BJ (cell line): ENCODE data around the gene CCDC167. TPM values are rescaled to one million over a fixed set of nuclear protein-coding genes. Genes with fewer than 3 reads are reported as not detected.

Experiments used
- CTCF ChIA-PET: fragments of 350-600 bp; formaldehyde crosslinking; extraction: SDS; loops from one replicate; lab custom pipeline; 2021; ENCODE audit warnings: antibody characterized with exemption, inconsistent platforms; lab: Yijun Ruan, JAX
- POLR2A ChIA-PET: fragments of 300-600 bp; sonication (Branson Sonifier 250); formaldehyde crosslinking; extraction: SDS; loops from one replicate; lab custom pipeline; 2021; ENCODE audit warnings: antibody characterized with exemption; lab: Charles Lee
- DNase-seq: peaks from one replicate; pipeline ENCODE4 v3.0.0-alpha.2; 2011; ENCODE audit warnings: low read depth
- H3K27me3 ChIP-seq: 2 replicates; pipeline ENCODE4 v1.6.0; 2011; ENCODE audit warnings: low read length; ENCODE audit not compliant: control insufficient read depth, insufficient read depth
- H3K36me3 ChIP-seq: 2 replicates; pipeline ENCODE4 v1.5.1; 2011; ENCODE audit warnings: low read length; ENCODE audit not compliant: control insufficient read depth, insufficient read depth
- H3K4me3 ChIP-seq: 2 replicates; pipeline ENCODE4 v1.5.1; 2011; ENCODE audit warnings: low read depth, mild to moderate bottlenecking, control low read depth, low read length
- polyA plus RNA-seq: library from polyadenylated mRNA; depleted of rRNA; stranded (reverse); fragments of >200 nt; gene quantifications from 2 replicates; pipeline ENCODE4 v1.2.3, GENCODE V29; 2011
- TF ChIP-seq, protein P1 (sequence below): IDR thresholded peaks from 2 replicates; pipeline ENCODE4 v1.5.1; 2011; ENCODE audit warnings: low read depth, mild to moderate bottlenecking, control low read depth, inconsistent platforms, low read length, moderate library complexity; ENCODE audit not compliant: insufficient read depth

CCDC167 gene
- polyA plus RNA-seq, 1 experiment: 31.8 TPM

DNA sequence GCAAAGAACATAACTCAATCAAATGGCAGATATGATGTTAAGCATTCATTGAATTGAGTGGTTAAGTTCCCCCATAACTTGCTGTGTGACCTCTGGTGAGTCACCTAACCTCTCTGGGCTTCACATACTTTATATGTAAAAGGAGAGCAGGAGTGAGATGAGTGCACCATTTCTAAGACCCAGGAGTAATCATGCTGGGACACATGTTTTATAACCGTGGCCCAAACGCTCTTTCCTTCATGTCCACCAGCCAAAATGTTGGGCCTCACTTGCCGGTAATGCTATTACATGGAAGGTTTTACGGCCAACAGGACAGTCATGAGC lies 40.3 kb upstream of the CCDC167 start:
- CTCF ChIA-PET: interaction anchor here (4.5 kb wide), 1 partner anchor 152 kb away, joined by 23 read pairs; no protein-coding TSS in a partner anchor
- POLR2A ChIA-PET: no interaction called here
- TF ChIP-seq, protein P1, sequence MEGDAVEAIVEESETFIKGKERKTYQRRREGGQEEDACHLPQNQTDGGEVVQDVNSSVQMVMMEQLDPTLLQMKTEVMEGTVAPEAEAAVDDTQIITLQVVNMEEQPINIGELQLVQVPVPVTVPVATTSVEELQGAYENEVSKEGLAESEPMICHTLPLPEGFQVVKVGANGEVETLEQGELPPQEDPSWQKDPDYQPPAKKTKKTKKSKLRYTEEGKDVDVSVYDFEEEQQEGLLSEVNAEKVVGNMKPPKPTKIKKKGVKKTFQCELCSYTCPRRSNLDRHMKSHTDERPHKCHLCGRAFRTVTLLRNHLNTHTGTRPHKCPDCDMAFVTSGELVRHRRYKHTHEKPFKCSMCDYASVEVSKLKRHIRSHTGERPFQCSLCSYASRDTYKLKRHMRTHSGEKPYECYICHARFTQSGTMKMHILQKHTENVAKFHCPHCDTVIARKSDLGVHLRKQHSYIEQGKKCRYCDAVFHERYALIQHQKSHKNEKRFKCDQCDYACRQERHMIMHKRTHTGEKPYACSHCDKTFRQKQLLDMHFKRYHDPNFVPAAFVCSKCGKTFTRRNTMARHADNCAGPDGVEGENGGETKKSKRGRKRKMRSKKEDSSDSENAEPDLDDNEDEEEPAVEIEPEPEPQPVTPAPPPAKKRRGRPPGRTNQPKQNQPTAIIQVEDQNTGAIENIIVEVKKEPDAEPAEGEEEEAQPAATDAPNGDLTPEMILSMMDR: no peak
- no peak for DNase-seq
- H3K27me3 ChIP-seq: peaks cover 32% of the 10 kb centered on the region
- no peaks in the 10 kb centered on the region for H3K36me3 ChIP-seq
- no peak overlapping the region for H3K4me3 ChIP-seq

DNA sequence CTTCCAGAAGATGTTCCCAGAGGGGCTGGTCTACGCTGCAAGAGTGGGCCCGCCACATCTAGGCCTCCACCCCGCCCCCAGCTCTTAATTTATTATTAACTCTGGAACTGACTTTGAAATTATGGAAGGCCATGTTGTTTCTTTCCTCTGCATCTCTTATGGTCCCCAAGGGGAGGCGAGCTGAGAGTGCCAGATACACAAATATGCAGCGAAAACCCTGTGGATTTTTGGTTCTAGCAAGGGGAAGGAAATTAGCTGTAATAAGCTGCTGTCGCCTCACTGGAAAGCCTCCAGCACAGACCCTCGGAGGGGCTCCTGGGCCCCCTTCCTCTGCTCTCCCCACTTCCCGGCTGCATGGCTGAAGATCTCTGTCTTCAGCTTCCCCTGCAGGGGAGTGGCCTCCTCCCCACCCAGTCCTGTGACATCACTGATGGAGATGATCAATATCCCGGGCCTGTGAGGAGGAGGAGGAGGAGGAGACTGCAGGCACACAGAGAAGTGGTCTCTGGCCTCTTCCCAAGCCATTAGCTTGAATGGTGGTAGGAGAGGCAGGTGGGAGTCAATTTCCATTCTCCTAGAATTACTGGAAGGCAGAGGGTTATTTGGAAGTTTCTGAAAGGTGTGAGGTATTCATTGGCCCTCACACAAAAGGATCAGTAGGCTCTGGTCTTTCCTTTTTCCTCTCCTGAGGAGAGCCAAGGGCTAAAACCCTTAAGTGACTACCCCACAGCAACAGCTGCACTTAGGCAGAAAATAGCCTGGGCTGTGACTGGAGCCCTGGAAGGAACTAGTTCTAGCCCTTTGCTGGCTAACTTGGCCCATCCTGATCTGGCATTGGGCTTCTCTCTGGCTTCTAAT lies 39.7 kb upstream of the CCDC167 start:
- DNase-seq: no peak
- no peak overlapping the region for H3K4me3 ChIP-seq

DNA sequence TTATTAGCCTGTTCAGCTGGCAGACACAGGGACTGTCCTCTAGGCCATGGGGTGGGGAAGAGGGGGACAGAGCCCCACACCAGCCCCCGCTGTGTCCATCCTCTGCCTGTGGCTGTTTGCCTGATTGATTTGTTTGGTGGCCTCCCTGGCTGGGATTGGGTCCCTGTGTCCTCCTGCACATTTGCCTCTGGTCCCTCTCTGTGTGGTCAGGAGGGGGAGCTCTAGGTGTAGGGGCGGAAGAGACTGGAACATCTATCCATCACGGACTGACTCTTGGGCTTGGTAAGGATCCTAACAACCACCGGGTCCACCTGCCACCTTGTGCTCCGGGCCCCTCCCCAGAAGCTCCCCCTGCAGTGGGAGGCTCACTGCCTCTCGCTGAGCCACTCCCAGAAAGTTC lies 38.4 kb upstream of the CCDC167 start:
- H3K36me3 ChIP-seq: no peaks in the 10 kb centered on the region
- DNase-seq: no peak
- POLR2A ChIA-PET: no interaction called here
- TF ChIP-seq, protein P1: peak; percentile 47
- CTCF ChIA-PET: interaction anchor here (0.6 to 4.5 kb wide), 14 partner anchors 9 to 160 kb away, joined by 3 to 23 read pairs (median 4); partner anchors contain the start of gene MDGA1
- peaks cover 43% of the 10 kb centered on the region for H3K27me3 ChIP-seq
- H3K4me3 ChIP-seq: no peak overlapping the region

More for the DNA sequence above, 39.7 kb upstream of the CCDC167 start:
- POLR2A ChIA-PET: no interaction called here
- no peaks in the 10 kb centered on the region for H3K36me3 ChIP-seq
- H3K27me3 ChIP-seq: peaks cover 33% of the 10 kb centered on the region
- CTCF ChIA-PET: interaction anchor here (0.6 to 4.5 kb wide), 8 partner anchors 9 to 158 kb away, joined by 3 to 23 read pairs (median 7); partner anchors contain the start of gene MDGA1
- TF ChIP-seq, protein P1: no peak

DNA sequence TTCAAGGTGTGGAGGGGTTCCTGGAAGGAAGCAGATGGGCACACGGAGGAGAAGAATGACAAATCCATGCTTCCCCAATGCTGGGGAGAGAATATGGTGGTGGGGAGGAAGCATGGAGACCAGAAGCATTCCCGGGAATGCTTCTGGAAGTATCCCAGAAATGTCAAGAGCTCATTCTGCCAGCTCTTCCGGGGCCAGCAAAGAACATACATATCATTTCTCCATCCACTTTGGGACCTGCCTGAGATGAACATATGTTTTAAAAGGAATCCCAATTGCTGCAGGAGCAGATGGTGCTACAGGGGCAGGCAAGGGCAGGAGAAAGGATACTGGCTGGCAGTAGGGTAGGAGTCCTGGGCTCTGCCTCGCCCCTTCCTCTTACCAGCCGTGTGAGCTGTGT lies 37.9 kb upstream of the CCDC167 start:
- TF ChIP-seq, protein P1: no peak
- Histone ChIP-seq H3K27me3 (peaks cover 47% of the 10 kb centered on the region), H3K36me3 (no peaks in the 10 kb centered on the region), H3K4me3 (no peak overlapping the region)
- DNase-seq: no peak
- ChIA-PET POLR2A (no interaction called here), CTCF (interaction anchor here (0.6 to 4.5 kb wide), 10 partner anchors 8 to 160 kb away, joined by 3 to 23 read pairs (median 4); partner anchors contain the start of gene MDGA1)

DNA sequence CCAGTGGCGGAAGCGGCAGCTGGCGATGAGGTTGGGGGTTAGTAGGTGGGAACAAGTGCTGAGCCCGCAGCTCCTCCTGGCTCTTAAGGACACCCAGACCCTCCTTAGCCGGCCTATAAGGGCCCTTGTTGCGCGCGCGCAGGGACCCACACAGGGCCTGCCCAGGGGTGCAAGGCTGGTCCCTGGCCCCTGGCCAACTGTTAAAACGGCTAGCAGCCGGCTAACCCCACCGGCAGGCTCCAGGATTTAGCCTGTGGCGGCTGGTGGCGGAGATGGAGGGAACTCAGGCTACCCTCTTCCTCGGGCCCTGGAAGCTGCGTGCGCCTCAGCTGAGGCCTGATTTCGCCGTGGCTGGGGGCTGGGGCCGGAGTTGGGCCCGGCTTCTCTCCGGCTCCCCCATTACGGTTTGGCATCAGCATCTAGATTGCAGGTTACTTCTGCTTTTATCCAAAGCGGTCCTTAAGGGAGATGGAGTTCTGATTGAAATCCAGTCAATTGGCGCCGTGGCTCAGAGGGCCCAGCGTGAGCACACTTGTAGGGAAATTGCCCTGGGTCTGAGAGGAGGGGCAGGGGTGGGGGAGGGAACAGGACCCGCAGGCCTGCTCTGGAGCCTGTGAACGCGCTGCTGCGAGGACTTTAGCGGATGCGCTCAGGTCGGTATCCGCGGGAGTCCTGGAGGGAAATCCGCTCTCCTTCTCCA lies 36.9 kb upstream of the CCDC167 start:
- TF ChIP-seq, protein P1: no peak
- H3K36me3 ChIP-seq: no peaks in the 10 kb centered on the region
- ChIA-PET CTCF (interaction anchor here (0.6 to 4.5 kb wide), 7 partner anchors 11 to 156 kb away, joined by 3 to 23 read pairs (median 3); no protein-coding TSS in a partner anchor), POLR2A (no interaction called here)
- no peak for DNase-seq
- peaks cover 55% of the 10 kb centered on the region for H3K27me3 ChIP-seq
- no peak overlapping the region for H3K4me3 ChIP-seq
